Omental fat pad (tissue), 4 donors: ENCODE results near the gene TRAPPC14. TPM values are rescaled to one million over a fixed set of nuclear protein-coding genes. Genes with fewer than 3 reads are reported as not detected.

Experiments used
- ATAC-seq: fragments of 150-250 bp; one replicate; pipeline ENCODE4 v1.9.1; 2016; ENCODE audit warnings: mild to moderate bottlenecking, moderate library complexity; ENCODE audit not compliant: low FRiP score
- DNase-seq: peaks from one replicate; pipeline ENCODE4 v3.0.0-alpha.2; 2019; ENCODE audit warnings: low spot score
- CTCF ChIP-seq, 3 donors: fragments of 450-650 bp; IDR thresholded peaks; one replicate each; pipeline ENCODE4 v1.5.1; 2016 to 2017; ENCODE audit warnings: antibody characterized with exemption in 3 of 3, mild to moderate bottlenecking in 3 of 3, moderate library complexity in 2 of 3
- total RNA-seq, 4 donors: library from RNA; depleted of rRNA; stranded (reverse); fragments of >200 nt; gene quantifications; one replicate each; pipeline ENCODE4 v1.1.0, GENCODE V29; 2016

The TRAPPC14 gene
- total RNA-seq, 4 donors from 2014 or later, result 5.7 to 13.2 (median 10.6) TPM

- ATAC-seq (no peak), DNase-seq (no peak)
- no peak for TF ChIP-seq CTCF (IDR thresholded peaks at IDR 0.05)
These were observed 2.8 kb downstream of the TRAPPC14 start for GRCh38 chr7:100155553-100156317.

- DNase-seq (no peak), ATAC-seq (no peak)
- TF ChIP-seq CTCF (IDR thresholded peaks at IDR 0.05), result no peak
These were observed 3.7 kb downstream of the TRAPPC14 start for GRCh38 chr7:100154651-100155491.

- ATAC-seq (no peak), DNase-seq (no peak)
- no peak for TF ChIP-seq CTCF (IDR thresholded peaks at IDR 0.05)
These were observed 4.6 kb downstream of the TRAPPC14 start for GRCh38 chr7:100153708-100154535.

GRCh38 chr7:100152937-100153666 lies 5.4 kb downstream of the TRAPPC14 start:
- TF ChIP-seq CTCF (IDR thresholded peaks at IDR 0.05), result no peak
- DNase-seq (no peak), ATAC-seq (no peak)

- DNase-seq (no peak), ATAC-seq (no peak)
- TF ChIP-seq CTCF (IDR thresholded peaks at IDR 0.05), result no peak
These were observed 6.1 kb downstream of the TRAPPC14 start for GRCh38 chr7:100152404-100152803.
